Ectodermal cell (in vitro differentiated cells): Measurements from ENCODE around the gene PDCL3.
A peak's percentile ranks its signal among the peaks of the same experiment; 100 is the strongest.

Source experiments
- H3K27ac ChIP-seq: 2 replicates; pipeline ENCODE4 v1.7.0; 2013; ENCODE audit warnings: mild to moderate bottlenecking, low read depth, low read length; ENCODE audit not compliant: insufficient read depth, poor library complexity, severe bottlenecking
- H3K27me3 ChIP-seq: 2 replicates; pipeline ENCODE4 v1.7.0; 2013; ENCODE audit warnings: mild to moderate bottlenecking, low read length; ENCODE audit not compliant: insufficient read depth, control insufficient read depth, poor library complexity, severe bottlenecking
- H3K36me3 ChIP-seq: one replicate; pipeline ENCODE4 v1.7.0; 2013; ENCODE audit warnings: low read length; ENCODE audit not compliant: control insufficient read depth, insufficient read depth
- H3K4me1 ChIP-seq: one replicate; pipeline ENCODE4 v1.7.0; 2013; ENCODE audit warnings: low read length; ENCODE audit not compliant: control insufficient read depth, insufficient read depth
- H3K4me3 ChIP-seq: 2 replicates; pipeline ENCODE4 v1.7.0; 2013; ENCODE audit warnings: low read depth, low read length, control low read depth; ENCODE audit not compliant: insufficient read depth
- H3K9me3 ChIP-seq: 2 replicates; pipeline ENCODE4 v1.7.0; 2013; ENCODE audit warnings: mild to moderate bottlenecking, low read length, moderate library complexity; ENCODE audit not compliant: control insufficient read depth
- WGBS, 2 experiments: methylation state at CpG; one replicate each; pipeline ENCODE4 v1.1.7; 2013; ENCODE audit warnings: missing lambda C conversion rate in 2 of 2; 5-methylcytosine and 5-hydroxymethylcytosine counted together

PDCL3 gene

DNA sequence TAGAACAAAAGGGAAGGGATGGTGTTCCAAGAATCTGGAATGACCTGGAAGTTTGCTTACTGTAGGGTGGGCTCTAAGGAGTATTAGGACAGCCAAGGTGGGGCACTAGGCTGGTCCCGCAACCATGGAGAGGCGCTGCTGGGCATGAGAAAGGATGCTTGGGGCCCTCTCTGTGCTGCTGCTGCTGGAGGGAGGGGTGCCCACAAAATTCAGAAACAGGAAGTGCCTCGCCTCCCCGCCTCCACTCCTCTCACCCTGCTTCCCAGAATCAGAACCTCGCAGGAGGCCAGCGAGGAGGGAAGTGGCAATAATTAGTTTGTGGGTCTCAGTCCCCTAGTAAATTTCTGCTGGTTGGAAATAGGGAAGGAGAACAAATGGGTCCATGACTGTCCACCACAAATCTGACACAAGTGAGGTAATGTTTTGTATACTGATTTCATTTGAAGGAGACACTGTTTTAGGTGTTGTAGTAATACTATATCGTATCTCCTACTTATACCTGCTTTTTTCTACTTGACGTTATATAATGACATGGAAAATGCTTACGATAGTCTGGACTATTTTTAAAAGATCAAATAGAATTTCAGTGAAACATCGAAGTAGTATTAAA, 7.9 kb upstream of the PDCL3 start:
- Histone ChIP-seq H3K36me3 (no peaks in the 10 kb centered on the region), H3K9me3 (no peaks in the 10 kb centered on the region), H3K27me3 (no peaks in the 10 kb centered on the region), H3K4me3 (no peak overlapping the region), H3K27ac (no peak overlapping the region), H3K4me1 (no peaks in the 10 kb centered on the region)
- 91 to 98% methylated on average over 9 of the region's 10 CpGs for WGBS, 2 experiments

DNA sequence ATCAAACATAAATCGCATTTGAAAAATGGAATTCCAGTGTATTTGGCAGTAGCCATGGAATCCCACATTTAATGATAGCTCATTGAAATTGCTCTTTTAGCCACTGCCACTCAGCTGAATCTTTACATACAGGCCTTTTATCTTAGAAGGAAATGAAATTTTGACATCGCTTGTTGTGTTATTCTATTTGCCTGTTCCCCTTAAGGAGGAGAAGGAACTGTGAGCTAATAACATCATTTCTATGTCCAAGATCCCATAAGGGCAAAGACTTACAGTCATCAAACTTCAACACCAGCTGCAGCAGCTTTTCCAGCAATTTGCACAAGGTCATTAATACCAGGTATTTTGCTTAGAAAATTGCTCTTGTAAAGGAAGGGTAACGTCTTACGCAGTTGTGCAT, 6.0 kb upstream of the PDCL3 start:
- Histone ChIP-seq H3K4me3 (no peak overlapping the region), H3K27ac (no peak overlapping the region), H3K36me3 (no peaks in the 10 kb centered on the region), H3K9me3 (no peaks in the 10 kb centered on the region), H3K27me3 (no peaks in the 10 kb centered on the region), H3K4me1 (no peaks in the 10 kb centered on the region)
- WGBS, 2 experiments = 96 to 97% methylated on average over 3 to 4 of the region's 4 CpGs

DNA sequence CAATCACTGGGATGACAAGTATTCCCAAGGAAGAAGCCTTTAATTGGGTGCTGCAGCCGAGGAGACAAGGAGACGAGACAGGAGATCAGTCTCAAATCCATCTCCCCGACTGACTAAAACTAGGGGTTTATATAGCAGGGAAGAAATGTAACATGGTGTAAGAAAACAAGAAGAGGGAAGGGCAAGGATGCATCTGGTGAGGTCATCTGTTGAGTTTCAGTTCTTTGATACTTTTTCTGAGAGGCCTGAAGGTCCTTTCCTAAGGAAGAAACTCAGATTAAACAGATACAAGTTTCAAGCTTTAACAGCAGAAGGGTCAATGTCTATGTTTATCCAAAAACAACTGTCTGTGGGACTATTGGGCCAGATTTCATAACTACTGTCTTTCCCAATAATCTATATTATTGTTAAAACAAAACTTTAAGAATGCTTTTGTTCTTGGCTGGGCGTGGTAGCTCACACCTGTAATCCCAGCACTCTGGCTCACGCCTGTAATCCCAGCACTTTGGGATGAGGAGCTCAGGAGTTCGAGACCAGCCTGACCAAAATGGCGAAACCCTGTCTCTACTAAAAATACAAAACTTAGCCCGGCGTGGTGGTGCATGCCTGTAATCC, 2.5 kb upstream of the PDCL3 start:
- Histone ChIP-seq H3K4me3 (no peak overlapping the region), H3K36me3 (no peaks in the 10 kb centered on the region), H3K27ac (no peak overlapping the region), H3K27me3 (no peaks in the 10 kb centered on the region), H3K4me1 (no peaks in the 10 kb centered on the region), H3K9me3 (no peaks in the 10 kb centered on the region)
- WGBS, 2 experiments = 88 to 95% methylated on average over 9 of the region's 9 CpGs

DNA sequence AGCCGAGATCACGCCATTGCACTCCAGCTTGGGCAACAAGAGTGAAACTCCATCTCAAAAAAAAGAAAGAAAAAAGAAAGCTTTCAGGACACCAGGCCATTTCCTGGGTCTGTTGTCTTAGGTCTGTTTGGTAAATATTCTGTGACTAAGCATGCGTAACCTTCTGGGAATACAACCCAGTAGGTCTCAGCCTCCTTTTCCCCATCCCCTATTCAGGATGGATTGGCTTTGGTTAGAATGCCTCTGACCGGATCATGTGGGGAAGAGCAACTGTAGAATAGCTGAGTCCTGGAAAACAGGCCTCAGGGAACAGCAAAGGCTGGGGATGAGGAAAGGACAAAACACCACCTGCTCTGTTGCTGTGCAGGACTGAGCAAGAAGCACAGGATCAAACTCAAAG, 1.6 kb upstream of the PDCL3 start:
- H3K9me3 ChIP-seq = no peaks in the 10 kb centered on the region
- no peaks in the 10 kb centered on the region for H3K27me3 ChIP-seq
- WGBS, 2 experiments = 92 to 93% methylated on average over 3 to 4 of the region's 4 CpGs
- H3K36me3 ChIP-seq = no peaks in the 10 kb centered on the region
- no peak overlapping the region for H3K27ac ChIP-seq
- H3K4me1 ChIP-seq = no peaks in the 10 kb centered on the region
- H3K4me3 ChIP-seq = no peak overlapping the region

DNA sequence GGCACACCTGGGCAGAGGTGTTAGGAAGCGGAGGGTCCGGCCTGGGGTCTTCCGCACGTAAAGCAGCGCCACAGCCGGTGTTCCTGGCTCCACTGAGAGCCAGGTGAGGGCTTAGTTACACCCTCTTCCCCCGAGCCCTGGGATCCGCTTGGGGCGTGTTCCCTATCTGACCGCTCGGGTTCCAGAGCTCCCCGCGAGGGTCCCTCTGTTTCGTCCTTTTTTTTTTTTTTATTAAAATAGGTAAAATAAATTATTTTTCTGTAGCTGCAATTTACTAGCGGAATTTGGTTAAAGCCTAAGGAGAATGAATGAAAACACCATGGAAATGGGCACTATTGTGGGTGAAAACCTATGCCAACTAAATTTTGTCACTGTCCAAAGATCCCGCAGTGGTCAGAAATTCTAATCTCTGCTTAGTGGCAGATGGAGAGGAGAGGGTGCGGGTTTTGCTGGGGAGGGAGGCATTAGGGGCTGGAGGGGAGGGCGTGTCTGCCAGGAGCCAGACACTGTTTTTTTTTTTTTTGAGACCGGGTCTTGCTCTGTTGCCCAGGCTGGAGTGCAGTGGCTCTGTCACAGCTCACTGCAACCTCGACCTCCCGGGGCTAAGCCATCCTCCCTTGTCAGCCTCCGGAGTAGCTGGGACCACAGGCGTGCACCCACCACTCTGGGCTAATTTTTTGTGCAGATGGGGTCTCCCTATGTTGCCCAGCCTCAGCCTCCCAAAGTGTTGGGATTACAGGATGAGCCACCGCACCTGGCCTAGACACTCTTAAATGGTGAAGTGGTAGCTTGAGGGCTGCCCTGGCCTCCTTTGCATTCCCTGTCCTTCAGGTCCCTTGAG, 834 bp downstream of the PDCL3 start:
- no peaks in the 10 kb centered on the region for H3K9me3 ChIP-seq
- H3K4me1 ChIP-seq = no peaks in the 10 kb centered on the region
- peak overlapping the region; percentile 85 for H3K4me3 ChIP-seq
- peaks cover 7% of the 10 kb centered on the region for H3K36me3 ChIP-seq
- H3K27ac ChIP-seq = peak overlapping the region; percentile 74
- WGBS, 2 experiments = 40 to 45% methylated on average over 18 to 20 of the region's 24 CpGs
- H3K27me3 ChIP-seq = no peaks in the 10 kb centered on the region

DNA sequence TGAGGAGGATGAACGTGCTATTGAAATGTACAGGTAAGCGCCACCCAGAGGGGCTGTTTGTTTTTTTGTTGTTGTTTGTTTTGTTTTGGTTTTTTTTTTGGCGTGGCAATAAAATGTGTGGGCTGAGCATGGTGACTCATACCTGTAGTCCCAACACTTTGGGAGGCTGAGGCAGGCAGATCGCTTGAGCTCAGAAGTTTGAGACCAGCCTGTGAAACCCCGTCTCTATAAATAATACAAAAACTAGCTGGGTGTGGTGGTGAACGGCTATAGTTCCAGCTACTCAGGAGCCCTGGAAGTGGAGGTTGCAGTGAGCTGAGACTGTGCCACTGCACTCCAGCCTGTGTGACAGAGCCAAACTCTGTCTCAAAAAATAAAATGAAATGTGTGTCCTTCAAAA, 6.2 kb downstream of the PDCL3 start:
- Histone ChIP-seq H3K9me3 (no peaks in the 10 kb centered on the region), H3K36me3 (peaks cover 12% of the 10 kb centered on the region), H3K27me3 (no peaks in the 10 kb centered on the region), H3K27ac (no peak overlapping the region), H3K4me1 (no peaks in the 10 kb centered on the region), H3K4me3 (no peak overlapping the region)
- 94 to 95% methylated on average over 6 of the region's 6 CpGs for WGBS, 2 experiments

DNA sequence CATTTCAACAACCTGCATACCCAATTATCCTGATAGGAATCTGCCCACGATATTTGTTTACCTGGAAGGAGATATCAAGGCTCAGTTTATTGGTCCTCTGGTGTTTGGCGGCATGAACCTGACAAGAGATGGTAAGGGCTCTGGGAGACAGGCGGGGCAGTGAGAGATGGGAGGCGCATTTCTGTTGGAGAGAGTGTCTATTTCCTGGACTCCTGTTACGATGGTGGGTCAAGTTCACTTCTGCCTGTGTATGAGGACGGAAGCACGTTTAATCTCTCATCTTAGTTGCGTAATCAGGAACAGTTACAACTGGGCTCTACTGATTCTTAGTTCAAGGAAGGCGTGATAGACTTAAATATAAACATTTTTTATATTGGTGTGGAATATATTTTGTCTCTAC, 8.9 kb downstream of the PDCL3 start:
- Histone ChIP-seq H3K27ac (no peak overlapping the region), H3K4me1 (no peaks in the 10 kb centered on the region), H3K27me3 (no peaks in the 10 kb centered on the region), H3K9me3 (no peaks in the 10 kb centered on the region), H3K4me3 (no peak overlapping the region), H3K36me3 (peaks cover 16% of the 10 kb centered on the region)
- WGBS, 2 experiments = 93 to 99% methylated on average over 9 of the region's 9 CpGs

DNA sequence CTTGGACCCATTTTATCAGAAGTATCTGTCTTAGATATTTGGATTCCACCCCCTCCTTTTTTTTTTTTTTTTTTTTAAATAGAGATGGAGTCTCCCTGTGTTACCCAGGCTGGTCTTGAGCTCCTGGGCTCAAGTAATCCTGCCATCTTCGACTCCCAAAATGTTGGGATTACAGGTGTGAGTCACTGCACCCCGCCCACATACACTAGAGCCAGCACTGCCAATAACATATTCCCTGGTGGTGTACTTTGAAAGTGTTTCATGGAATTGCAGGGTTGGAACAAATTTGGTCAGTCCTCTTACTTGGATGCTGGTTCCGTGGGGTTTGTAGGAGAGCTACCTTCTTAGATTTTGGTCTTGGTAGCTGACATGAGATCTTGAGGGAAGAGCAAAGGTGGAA, 15.0 kb downstream of the PDCL3 start:
- no peaks in the 10 kb centered on the region for H3K4me1 ChIP-seq
- no peaks in the 10 kb centered on the region for H3K27me3 ChIP-seq
- 87 to 91% methylated on average over 3 of the region's 3 CpGs for WGBS, 2 experiments
- no peak overlapping the region for H3K4me3 ChIP-seq
- H3K27ac ChIP-seq = no peak overlapping the region
- peaks cover 4% of the 10 kb centered on the region for H3K36me3 ChIP-seq
- no peaks in the 10 kb centered on the region for H3K9me3 ChIP-seq

DNA sequence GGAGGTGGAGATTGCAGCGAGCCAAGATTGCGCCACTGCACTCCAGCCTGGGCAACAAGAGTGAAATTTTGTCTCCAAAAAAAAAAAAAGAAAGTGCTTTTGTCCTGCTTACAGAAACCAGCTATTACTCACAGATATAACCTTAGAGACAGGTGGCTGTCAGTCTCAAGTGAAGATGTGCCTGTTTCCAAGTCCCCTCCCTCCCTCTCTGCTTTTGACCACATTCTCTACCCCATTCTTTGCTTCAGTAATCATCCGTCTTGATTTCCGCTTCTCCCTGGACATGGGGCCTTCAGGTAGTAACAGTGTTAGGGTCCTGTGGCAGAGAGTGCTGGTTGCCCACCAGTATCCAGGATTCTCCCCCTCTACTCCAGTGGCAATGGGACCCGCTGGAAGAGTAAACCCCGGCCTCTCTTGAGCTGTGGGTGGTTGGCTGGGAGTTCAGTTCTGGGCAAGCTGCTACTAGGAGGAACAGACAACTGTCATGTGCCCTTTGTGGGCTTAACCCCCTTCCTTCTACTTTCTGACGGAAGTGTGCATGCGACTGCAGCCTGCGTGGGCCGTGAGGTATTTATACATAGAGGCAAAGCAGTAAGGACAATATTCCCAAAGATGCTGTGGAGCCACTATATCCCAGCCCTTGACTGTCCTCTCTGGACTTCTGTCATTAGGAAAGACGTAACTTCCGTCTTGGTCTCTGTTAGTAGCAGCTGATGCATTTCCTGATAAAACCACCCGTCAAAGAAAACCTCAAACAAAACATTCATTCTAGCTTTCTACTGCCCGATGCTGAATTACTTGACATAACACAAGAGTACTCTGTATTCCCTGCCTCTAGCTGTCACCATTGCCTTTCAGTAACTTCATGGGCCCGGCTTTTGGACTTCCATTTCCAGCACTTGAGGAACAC, 17.8 kb downstream of the PDCL3 start:
- Histone ChIP-seq H3K4me1 (no peaks in the 10 kb centered on the region), H3K27ac (no peak overlapping the region), H3K36me3 (no peaks in the 10 kb centered on the region), H3K9me3 (no peaks in the 10 kb centered on the region), H3K4me3 (no peak overlapping the region), H3K27me3 (no peaks in the 10 kb centered on the region)
- 94% methylated on average over 15 of the region's 15 CpGs for WGBS, 2 experiments

DNA sequence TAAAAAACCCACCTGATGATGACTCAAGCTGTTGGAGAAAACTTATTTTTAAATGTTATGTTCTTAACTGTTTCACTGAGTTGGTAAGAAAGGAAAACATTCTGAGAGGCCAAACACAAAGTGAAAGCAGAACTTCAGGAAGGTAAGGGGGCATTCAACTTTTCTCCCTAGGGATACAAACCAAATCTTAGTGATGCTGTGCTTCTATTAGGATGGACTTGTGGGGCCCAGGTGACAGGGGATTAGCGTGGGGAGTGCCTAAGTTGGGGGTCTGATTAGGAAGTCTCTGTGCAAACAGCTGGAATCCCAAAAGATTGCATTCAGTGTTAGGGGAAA, 18.5 kb downstream of the PDCL3 start:
- no peaks in the 10 kb centered on the region for H3K27me3 ChIP-seq
- no peaks in the 10 kb centered on the region for H3K36me3 ChIP-seq
- H3K4me1 ChIP-seq = no peaks in the 10 kb centered on the region
- H3K4me3 ChIP-seq = no peak overlapping the region
- H3K9me3 ChIP-seq = no peaks in the 10 kb centered on the region
- no peak overlapping the region for H3K27ac ChIP-seq
- WGBS, 2 experiments = 90% methylated on average over 1 of the region's 1 CpG
